ENCODE data around the gene BRSK2. TPM values are rescaled to one million over a fixed set of nuclear protein-coding genes. Genes with fewer than 3 reads are reported as not detected.
A peak's percentile ranks its signal among the peaks of the same experiment; 100 is the strongest.

The BRSK2 gene
- total and polyA plus RNA-seq, 2 donors (not counting 1 experiment from before 2014, with no cell fraction given), result 0.11 to 0.33 TPM

DNA sequence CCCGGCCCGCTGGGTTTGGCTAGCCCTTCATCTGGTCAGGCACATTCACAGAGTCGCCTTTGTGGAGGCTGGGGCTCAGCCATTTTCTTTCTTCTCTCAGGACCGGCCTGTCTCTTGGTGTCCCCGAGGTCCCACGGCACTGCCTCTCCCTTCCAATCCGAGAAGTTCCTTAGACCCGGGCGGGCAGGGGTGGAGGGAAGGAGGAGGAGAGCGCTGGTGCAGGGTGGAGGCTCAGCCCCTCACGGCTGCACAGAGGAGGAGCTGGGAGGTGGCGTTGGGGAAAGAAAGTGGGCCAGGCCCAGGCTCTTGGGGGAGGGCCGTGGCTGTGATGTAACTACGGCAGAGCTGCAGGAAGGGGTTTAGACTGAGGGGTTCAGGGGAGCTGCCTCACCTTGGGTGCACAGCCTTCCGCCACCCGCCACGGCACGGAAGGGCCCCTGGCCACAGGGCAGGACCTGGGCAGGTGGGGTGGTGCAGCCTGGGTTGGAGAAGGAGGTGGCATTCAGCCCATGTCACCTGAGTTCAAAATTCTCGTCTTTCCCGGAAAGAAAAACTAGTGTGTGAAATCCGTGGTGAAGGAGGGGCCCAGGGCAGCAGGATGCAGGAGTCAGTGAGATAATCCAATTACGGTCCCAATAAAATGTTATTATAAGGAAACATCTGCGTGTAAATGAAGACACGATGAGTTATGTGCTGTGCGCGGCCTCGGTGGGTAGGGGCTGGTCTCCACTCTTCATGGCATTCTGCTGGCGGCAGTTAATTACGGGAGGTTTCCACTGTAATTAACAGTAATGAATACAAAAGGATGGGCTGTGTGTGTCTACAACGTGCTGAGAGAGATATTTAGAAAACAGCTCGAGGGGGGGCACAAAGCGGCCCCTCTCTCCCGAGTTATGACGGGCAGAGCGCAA is 1.7 kb downstream of the BRSK2 start:
- Histone ChIP-seq H3K4me1 (ENCODE audit: control insufficient read depth, extremely low read depth, insufficient read depth, low read length) (no peaks in the 10 kb centered on the region), H2AFZ (ENCODE audit: low read length) (no peak overlapping the region), H3K79me2 (ENCODE audit: control insufficient read depth, insufficient read depth, low read length) (no peaks in the 10 kb centered on the region), H4K20me1 (ENCODE audit: control insufficient read depth, extremely low read depth, insufficient read depth, low read length) (no peaks in the 10 kb centered on the region), H3K36me3 (ENCODE audit: control insufficient read depth, insufficient read depth, low read length) (no peaks in the 10 kb centered on the region), H3K27me3 (ENCODE audit: control insufficient read depth, insufficient read depth, low read length) (peaks cover 11% of the 10 kb centered on the region), H3K9me3 (ENCODE audit: control insufficient read depth, insufficient read depth, low read depth, low read length) (no peaks in the 10 kb centered on the region), H3K4me2 (ENCODE audit: extremely low read depth, insufficient read depth, low read length) (no peak overlapping the region), H3K4me3 (replicated peaks in 1 of 4; ENCODE audit: control extremely low read depth in 1 of 4, insufficient read depth in 1 of 4, low read depth in 3 of 4, low read length in 4 of 4) (no peak overlapping the region), H3K27ac (ENCODE audit: insufficient read depth, low read length) (no peak overlapping the region), H3K9ac (ENCODE audit: insufficient read depth, low read length) (no peak overlapping the region)
- no peak for DNase-seq (ENCODE audit: low read depth in 2 of 2)
- TF ChIP-seq, protein P1, sequence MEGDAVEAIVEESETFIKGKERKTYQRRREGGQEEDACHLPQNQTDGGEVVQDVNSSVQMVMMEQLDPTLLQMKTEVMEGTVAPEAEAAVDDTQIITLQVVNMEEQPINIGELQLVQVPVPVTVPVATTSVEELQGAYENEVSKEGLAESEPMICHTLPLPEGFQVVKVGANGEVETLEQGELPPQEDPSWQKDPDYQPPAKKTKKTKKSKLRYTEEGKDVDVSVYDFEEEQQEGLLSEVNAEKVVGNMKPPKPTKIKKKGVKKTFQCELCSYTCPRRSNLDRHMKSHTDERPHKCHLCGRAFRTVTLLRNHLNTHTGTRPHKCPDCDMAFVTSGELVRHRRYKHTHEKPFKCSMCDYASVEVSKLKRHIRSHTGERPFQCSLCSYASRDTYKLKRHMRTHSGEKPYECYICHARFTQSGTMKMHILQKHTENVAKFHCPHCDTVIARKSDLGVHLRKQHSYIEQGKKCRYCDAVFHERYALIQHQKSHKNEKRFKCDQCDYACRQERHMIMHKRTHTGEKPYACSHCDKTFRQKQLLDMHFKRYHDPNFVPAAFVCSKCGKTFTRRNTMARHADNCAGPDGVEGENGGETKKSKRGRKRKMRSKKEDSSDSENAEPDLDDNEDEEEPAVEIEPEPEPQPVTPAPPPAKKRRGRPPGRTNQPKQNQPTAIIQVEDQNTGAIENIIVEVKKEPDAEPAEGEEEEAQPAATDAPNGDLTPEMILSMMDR (conservative IDR thresholded peaks at IDR 0.05 in 1 of 2, IDR thresholded peaks at IDR 0.05 in 1 of 2; ENCODE audit: low read depth in 1 of 2, low read length in 2 of 2), result no peak
- peak; percentile 76 for TF ChIP-seq EZH2 (IDR thresholded peaks at IDR 0.05; ENCODE audit: low read length, missing control alignments)

DNA sequence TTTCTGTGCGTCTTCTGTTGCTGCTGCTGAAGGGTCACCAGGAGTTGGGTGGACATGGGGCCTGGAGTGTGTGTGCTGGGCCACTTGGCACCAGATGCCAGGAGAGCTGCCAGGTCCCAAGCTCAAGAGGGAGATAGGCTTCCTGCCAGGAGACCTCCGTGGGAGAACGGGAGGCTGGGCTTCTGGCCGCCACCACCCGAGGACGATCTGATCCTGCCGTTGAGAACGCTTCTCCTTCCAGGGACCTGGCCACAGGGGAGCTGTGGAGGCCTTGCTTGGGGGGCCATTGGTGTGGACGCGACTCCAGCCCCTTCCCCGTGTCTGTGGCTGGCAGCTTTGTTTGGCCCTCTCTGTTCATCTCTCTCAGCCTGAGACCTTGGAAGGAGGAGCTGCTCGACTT is 2.4 kb downstream of the BRSK2 start:
- Histone ChIP-seq H3K4me2 (ENCODE audit: extremely low read depth, insufficient read depth, low read length) (no peak overlapping the region), H3K9ac (ENCODE audit: insufficient read depth, low read length) (no peak overlapping the region), H2AFZ (ENCODE audit: low read length) (no peak overlapping the region), H3K36me3 (ENCODE audit: control insufficient read depth, insufficient read depth, low read length) (no peaks in the 10 kb centered on the region), H3K9me3 (ENCODE audit: control insufficient read depth, insufficient read depth, low read depth, low read length) (no peaks in the 10 kb centered on the region), H3K27ac (ENCODE audit: insufficient read depth, low read length) (no peak overlapping the region), H4K20me1 (ENCODE audit: control insufficient read depth, extremely low read depth, insufficient read depth, low read length) (no peaks in the 10 kb centered on the region), H3K4me1 (ENCODE audit: control insufficient read depth, extremely low read depth, insufficient read depth, low read length) (no peaks in the 10 kb centered on the region), H3K79me2 (ENCODE audit: control insufficient read depth, insufficient read depth, low read length) (no peaks in the 10 kb centered on the region), H3K4me3 (replicated peaks in 1 of 4; ENCODE audit: control extremely low read depth in 1 of 4, insufficient read depth in 1 of 4, low read depth in 3 of 4, low read length in 4 of 4) (no peak overlapping the region), H3K27me3 (ENCODE audit: control insufficient read depth, insufficient read depth, low read length) (peaks cover 11% of the 10 kb centered on the region)
- no peak for DNase-seq (ENCODE audit: low read depth in 2 of 2)
- TF ChIP-seq, protein P1 (conservative IDR thresholded peaks at IDR 0.05 in 1 of 2, IDR thresholded peaks at IDR 0.05 in 1 of 2; ENCODE audit: low read depth in 1 of 2, low read length in 2 of 2), result no peak
- no peak for TF ChIP-seq EZH2 (IDR thresholded peaks at IDR 0.05; ENCODE audit: low read length, missing control alignments)

DNA sequence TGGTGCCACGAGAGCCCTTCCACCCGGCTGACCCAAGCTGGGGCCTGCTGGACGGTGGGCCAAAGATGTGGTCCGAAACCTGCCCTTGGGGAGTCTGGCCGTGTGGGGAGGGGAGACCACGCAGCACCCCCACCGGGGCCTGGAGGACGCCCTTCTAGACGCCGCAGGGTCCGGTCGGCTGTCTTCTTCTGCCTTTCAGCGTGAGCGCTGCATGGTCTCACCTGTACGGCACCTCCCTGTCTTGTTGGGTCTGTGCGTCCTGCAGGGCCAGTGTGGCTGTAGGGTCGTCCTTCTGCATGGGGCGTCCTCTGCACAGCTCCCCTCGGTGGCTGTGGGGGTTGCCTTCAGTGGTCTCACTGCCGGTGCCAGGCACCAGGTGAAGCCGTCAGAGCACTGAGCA is 2.8 kb downstream of the BRSK2 start:
- no peak overlapping the region for H3K4me2 ChIP-seq (ENCODE audit: extremely low read depth, insufficient read depth, low read length)
- no peak overlapping the region for H3K27ac ChIP-seq (ENCODE audit: insufficient read depth, low read length)
- no peak overlapping the region for H3K4me3 ChIP-seq (replicated peaks in 1 of 4; ENCODE audit: control extremely low read depth in 1 of 4, insufficient read depth in 1 of 4, low read depth in 3 of 4, low read length in 4 of 4)
- no peak overlapping the region for H2AFZ ChIP-seq (ENCODE audit: low read length)
- no peaks in the 10 kb centered on the region for H3K4me1 ChIP-seq (ENCODE audit: control insufficient read depth, extremely low read depth, insufficient read depth, low read length)
- H3K27me3 ChIP-seq (ENCODE audit: control insufficient read depth, insufficient read depth, low read length), result peaks cover 11% of the 10 kb centered on the region
- no peaks in the 10 kb centered on the region for H3K9me3 ChIP-seq (ENCODE audit: control insufficient read depth, insufficient read depth, low read depth, low read length)
- no peaks in the 10 kb centered on the region for H4K20me1 ChIP-seq (ENCODE audit: control insufficient read depth, extremely low read depth, insufficient read depth, low read length)
- H3K79me2 ChIP-seq (ENCODE audit: control insufficient read depth, insufficient read depth, low read length), result no peaks in the 10 kb centered on the region
- no peak overlapping the region for H3K9ac ChIP-seq (ENCODE audit: insufficient read depth, low read length)
- no peak for TF ChIP-seq EZH2 (IDR thresholded peaks at IDR 0.05; ENCODE audit: low read length, missing control alignments)
- TF ChIP-seq, protein P1 (conservative IDR thresholded peaks at IDR 0.05 in 1 of 2, IDR thresholded peaks at IDR 0.05 in 1 of 2; ENCODE audit: low read depth in 1 of 2, low read length in 2 of 2), result no peak
- no peaks in the 10 kb centered on the region for H3K36me3 ChIP-seq (ENCODE audit: control insufficient read depth, insufficient read depth, low read length)
- DNase-seq (ENCODE audit: low read depth in 2 of 2), result no peak
